Epithelial cell of proximal tubule (primary cell): Measurements from ENCODE around the gene UROC1. TPM values are rescaled to one million over a fixed set of nuclear protein-coding genes. Genes with fewer than 3 reads are reported as not detected.

Experiments
- DNase-seq: peaks from one replicate; pipeline ENCODE4 v3.0.0-alpha.2; 2011; ENCODE audit warnings: low read depth
- H3K4me3 ChIP-seq: 2 replicates; pipeline ENCODE4 v1.5.1; 2011; ENCODE audit warnings: low read depth, mild to moderate bottlenecking, low read length
- total RNA-seq: library from RNA; depleted of rRNA; stranded (reverse); fragments of >200 nt; gene quantifications from 2 replicates; pipeline ENCODE4 v1.2.3, GENCODE V29; 2015
- TF ChIP-seq, protein P1 (sequence below): conservative IDR thresholded peaks from 2 replicates; pipeline ENCODE4 v1.5.1; 2012; ENCODE audit warnings: low read depth, mild to moderate bottlenecking, low read length

UROC1 gene
- total RNA-seq, 1 donor from 2014 or later: not detected

DNA sequence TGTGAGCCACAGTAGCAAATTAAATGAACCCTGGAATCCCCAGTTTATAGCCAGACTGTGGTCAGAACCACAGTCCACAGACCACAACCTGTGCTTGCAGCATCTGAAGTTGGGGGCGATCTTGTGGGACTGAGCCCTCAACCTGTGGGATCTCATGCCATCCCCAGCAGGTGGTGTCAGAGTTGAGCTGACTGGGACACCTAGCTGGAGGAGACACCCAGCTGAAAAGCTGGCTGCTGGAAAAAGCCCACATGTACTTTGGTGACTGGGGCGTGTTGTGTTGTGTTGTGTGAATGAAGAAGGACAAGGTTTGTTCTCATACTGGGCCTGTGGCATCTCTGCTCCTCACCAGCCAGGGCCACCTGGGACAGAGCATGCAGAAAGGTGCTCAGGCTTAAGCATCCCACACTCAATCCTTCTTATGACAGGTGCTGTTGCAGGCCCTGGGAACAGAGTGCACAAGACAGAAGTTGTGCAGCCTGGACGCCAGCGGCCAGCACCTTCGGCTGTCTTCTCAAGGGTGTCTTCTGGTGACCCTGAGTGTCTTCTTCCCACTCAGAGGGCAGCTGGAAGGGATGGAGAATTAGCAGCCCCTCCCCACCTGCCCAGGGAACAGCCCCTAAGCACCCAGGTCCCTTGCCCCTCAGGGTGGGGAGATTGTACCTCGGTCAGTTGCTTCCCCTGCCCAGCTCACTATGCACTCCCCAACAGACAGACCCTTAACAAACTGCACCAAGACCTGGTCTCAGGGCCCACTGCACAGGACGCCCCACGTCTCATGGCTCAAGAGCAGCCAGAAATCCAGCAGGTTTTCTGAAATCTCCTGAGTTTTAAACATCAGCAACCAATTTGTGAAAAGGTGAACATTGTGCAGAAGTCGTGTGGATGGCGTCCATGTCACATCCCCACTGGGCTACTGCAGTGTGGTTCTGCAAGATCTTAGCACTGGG is 2.2 kb upstream of the UROC1 start:
- DNase-seq: no peak
- H3K4me3 ChIP-seq: no peak overlapping the region
- TF ChIP-seq, protein P1, sequence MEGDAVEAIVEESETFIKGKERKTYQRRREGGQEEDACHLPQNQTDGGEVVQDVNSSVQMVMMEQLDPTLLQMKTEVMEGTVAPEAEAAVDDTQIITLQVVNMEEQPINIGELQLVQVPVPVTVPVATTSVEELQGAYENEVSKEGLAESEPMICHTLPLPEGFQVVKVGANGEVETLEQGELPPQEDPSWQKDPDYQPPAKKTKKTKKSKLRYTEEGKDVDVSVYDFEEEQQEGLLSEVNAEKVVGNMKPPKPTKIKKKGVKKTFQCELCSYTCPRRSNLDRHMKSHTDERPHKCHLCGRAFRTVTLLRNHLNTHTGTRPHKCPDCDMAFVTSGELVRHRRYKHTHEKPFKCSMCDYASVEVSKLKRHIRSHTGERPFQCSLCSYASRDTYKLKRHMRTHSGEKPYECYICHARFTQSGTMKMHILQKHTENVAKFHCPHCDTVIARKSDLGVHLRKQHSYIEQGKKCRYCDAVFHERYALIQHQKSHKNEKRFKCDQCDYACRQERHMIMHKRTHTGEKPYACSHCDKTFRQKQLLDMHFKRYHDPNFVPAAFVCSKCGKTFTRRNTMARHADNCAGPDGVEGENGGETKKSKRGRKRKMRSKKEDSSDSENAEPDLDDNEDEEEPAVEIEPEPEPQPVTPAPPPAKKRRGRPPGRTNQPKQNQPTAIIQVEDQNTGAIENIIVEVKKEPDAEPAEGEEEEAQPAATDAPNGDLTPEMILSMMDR: no peak

DNA sequence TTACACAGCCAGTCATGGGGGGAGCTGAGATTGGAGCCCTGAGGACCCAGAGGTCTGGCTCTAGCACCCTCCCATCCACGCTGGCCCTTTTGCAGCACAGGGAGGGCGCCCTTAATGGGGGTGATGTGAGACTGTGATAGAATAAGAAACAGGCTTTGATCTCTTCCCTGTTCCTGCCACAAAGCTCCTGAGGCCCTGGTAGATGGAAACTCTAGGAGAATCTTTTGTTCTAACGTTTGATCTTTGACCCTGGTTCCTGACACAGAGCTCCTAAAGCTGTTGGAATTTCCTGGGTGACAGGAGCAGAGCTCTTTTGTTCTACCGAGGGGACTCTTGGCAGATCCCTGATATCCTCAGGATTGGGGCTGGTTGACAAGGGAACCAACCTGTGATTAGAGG is 1.2 kb upstream of the UROC1 start:
- no peak for DNase-seq
- H3K4me3 ChIP-seq: no peak overlapping the region
- TF ChIP-seq, protein P1: no peak

DNA sequence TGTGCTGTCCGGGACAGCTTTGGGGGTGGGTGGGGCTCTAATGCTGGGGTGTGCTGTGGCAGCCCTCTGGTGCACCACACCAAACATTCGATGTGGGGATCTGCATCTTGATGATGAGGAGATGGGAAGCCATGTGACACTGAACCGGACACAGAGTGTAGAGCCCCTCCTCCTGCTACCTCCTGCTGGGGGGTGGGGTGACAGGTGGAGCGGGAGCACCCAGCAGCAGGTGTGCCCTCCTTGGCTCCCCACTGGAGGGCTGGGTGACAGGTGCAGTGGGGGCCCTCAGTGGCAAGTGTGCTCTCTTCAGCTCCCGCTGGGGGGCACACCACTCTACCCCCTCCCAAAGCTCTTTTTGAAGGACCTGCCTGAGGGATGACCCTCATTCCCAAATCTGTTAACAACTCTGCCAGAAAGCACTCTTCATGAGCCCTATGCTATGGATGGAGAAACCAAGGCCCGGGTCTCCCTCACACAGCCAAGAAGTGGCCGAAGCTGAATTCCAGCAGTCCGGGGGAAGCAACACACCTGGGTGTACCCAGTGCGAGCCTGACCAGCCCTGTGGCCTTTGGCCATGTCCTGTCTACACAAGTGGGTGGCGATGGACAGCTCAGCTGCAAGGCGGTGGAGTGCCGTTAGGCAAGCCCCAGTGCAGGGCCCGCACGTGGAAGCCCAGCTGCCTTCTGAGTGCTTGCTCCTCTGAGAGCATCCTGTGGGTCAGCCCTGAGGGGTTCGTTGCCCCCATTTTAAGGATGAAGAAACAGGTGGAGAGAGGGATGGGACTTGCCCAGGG is 609 bp upstream of the UROC1 start:
- TF ChIP-seq, protein P1: no peak
- no peak for DNase-seq
- no peak overlapping the region for H3K4me3 ChIP-seq

DNA sequence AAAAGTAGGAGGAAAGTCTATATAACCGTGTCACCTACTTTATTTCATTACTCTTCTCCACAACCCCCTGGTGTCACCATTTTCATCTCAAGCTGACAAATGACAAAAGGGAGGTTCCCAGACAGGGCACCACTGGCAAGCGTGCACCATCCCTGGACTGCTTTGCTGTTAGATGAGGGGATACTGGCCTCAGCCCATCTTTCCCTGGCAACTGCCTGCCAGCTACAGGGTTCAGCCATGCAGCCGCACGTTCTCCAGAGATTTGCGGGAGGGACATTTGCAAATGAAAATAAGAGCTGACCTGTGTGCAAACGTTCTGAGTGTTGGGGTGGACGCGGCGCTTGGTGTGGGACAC is 660 bp downstream of the UROC1 start:
- no peak for DNase-seq
- TF ChIP-seq, protein P1: no peak
- no peak overlapping the region for H3K4me3 ChIP-seq

DNA sequence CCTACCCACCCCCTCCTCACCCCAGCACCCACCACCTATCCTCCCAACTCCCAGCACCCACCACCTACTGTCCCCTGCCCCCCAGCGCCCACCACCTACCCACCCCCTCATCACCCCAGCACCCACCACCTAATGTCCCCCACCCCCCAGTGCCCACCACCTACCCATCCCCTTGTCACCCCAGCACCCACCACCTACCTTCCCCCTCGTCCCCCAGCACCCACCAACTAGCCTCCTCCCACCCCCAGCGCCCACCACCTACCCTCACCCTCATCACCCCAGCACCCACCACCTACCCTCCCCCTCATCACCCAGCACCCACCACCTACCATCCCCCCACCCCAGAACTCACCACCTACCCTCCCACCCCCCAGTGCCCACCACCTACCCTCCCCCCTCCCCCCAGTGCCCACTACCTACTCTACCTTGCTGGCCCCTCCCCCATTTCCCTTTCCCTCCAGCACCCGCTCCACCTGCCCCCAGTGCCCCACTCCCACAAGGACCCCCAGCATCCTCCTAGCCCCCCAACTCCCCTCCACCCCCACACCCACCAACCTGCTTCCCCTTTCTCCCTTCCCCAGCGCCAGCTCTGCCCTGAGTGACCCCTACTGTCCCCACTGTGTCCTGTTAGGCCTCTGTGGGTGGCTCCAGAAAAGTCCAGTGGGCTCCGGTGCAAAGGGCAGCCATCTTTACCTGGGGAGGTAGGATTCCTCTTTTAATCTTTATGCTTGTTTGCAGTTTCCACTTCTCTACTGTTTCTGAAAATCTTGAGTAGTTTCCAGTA is 1.2 kb downstream of the UROC1 start:
- H3K4me3 ChIP-seq: no peak overlapping the region
- no peak for DNase-seq
- TF ChIP-seq, protein P1: no peak

DNA sequence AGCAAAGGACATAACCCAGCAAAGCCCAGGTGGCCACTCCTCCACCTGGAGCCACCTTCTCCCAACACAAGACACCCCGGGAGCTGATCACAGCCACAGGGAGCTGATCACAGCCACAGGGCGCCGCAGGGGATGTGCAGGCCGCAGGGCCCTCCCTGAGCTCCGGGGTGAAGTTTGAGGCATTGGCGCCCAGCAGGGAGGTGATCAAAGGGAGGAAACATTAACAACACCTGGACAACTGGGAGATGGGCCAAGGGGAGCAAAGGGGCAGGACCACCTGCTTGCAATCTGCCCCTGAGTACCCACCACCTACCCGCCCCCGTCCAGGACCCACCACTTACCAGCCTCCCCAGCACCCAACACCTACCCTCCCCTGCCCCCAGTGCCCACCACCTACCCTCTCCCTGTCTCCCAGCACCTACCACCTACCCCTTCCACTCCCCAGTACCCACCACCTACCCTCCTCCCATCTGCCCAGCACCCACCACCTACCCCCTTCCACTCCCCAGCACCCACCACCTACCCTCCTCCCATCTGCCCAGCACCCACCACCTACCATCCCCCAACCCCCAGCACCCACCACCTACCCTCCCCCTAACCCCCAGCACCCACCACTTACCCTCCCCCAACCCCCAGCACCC is 2.4 kb downstream of the UROC1 start:
- H3K4me3 ChIP-seq: no peak overlapping the region
- TF ChIP-seq, protein P1: no peak
- DNase-seq: no peak
